Endothelial cell of umbilical vein (primary cell): ENCODE data around the gene CCDC40. TPM values are rescaled to one million over a fixed set of nuclear protein-coding genes. Genes with fewer than 3 reads are reported as not detected.

Experiments used
- BruUV-seq: library from RNA; stranded (reverse); fragments of 400-500 nt; replicated peaks from 2 replicates; lab custom pipeline; 2021; lab: Mats Ljungman, UMichigan
- CTCF ChIA-PET: fragments of 300-600, 350-600 bp; sonication (Branson Sonifier 250); formaldehyde crosslinking; loops from one replicate; lab custom pipeline; 2021; ENCODE audit warnings: antibody characterized with exemption, inconsistent platforms; lab: Charles Lee
- POLR2A ChIA-PET: fragments of 300-600, 350-600 bp; sonication (Branson Sonifier 250); formaldehyde crosslinking; loops from one replicate; lab custom pipeline; 2021; ENCODE audit warnings: antibody characterized with exemption, inconsistent platforms; lab: Charles Lee
- DNase-seq: peaks from one replicate; pipeline ENCODE4 v3.0.0-alpha.2; 2011; ENCODE audit warnings: low read depth, low spot score
- FAIRE-seq: peaks from 2 replicates; lab custom pipeline; 2011; peaks lifted over from hg19 to GRCh38; lab: Jason Lieb, UNC
- H2AFZ ChIP-seq: 2 replicates; pipeline ENCODE4 v1.6.0; 2012; ENCODE audit warnings: low read depth, low read length, control low read depth, inconsistent platforms
- H3K27ac ChIP-seq: 2 replicates; pipeline ENCODE4 v1.5.1; 2011; ENCODE audit warnings: low read depth, mild to moderate bottlenecking, control low read depth, low read length, moderate library complexity; ENCODE audit not compliant: insufficient read depth
- H3K27me3 ChIP-seq, 2 experiments: 2 replicates each; pipeline versions ENCODE4 v1.6.0 to v1.6.1; 2011; ENCODE audit warnings: low read length in 2 of 2, mixed read lengths in 1 of 2; ENCODE audit not compliant: control insufficient read depth in 2 of 2, insufficient read depth in 2 of 2
- H3K36me3 ChIP-seq, 2 experiments: 2 replicates in 1 of 2; 3 replicates in 1 of 2; pipeline ENCODE4 v1.5.1; 2011; ENCODE audit warnings: low read length in 2 of 2, mild to moderate bottlenecking in 1 of 2, moderate library complexity in 1 of 2; ENCODE audit not compliant: control insufficient read depth in 2 of 2, insufficient read depth in 2 of 2; ENCODE audit errors: extremely low read depth in 1 of 2
- H3K4me1 ChIP-seq: 3 replicates; pipeline ENCODE4 v1.5.1; 2011; ENCODE audit warnings: mild to moderate bottlenecking, low read length; ENCODE audit not compliant: control insufficient read depth, insufficient read depth; ENCODE audit errors: extremely low read depth
- H3K4me2 ChIP-seq: 2 replicates; pipeline ENCODE4 v1.6.1; 2011; ENCODE audit warnings: low read length, control low read depth, mixed read lengths; ENCODE audit not compliant: insufficient read depth
- H3K4me3 ChIP-seq, 3 experiments: fragments of 200-600 bp in 1 of 3; sonication (generic), shearing (Covaris generic) in 1 of 3; replicated peaks in 1 of 3; 2 replicates each; pipeline ENCODE4 v1.5.1; 2011 to 2016; ENCODE audit warnings: control low read depth in 3 of 3, low read length in 3 of 3, mild to moderate bottlenecking in 2 of 3, inconsistent platforms in 1 of 3, low read depth in 1 of 3, moderate library complexity in 1 of 3; ENCODE audit not compliant: insufficient read depth in 1 of 3
- H3K79me2 ChIP-seq: 2 replicates; pipeline ENCODE4 v1.6.0; 2012; ENCODE audit warnings: low read length, inconsistent platforms; ENCODE audit not compliant: control insufficient read depth, insufficient read depth
- H3K9ac ChIP-seq: replicated peaks from 2 replicates; pipeline ENCODE3; 2011; ENCODE audit warnings: low read length, control low read depth; ENCODE audit not compliant: insufficient read depth; ENCODE audit errors: extremely low read depth
- H3K9me1 ChIP-seq: replicated peaks from 3 replicates; pipeline ENCODE4 v1.6.0; 2011; ENCODE audit warnings: mild to moderate bottlenecking, low read length; ENCODE audit not compliant: control insufficient read depth, insufficient read depth; ENCODE audit errors: extremely low read depth
- H3K9me3 ChIP-seq: replicated peaks from 2 replicates; pipeline ENCODE4 v1.5.1; 2012; ENCODE audit warnings: low read length, inconsistent platforms; ENCODE audit not compliant: control insufficient read depth, insufficient read depth
- H4K20me1 ChIP-seq: replicated peaks from 2 replicates; pipeline ENCODE3; 2011; ENCODE audit warnings: mild to moderate bottlenecking, low read length; ENCODE audit not compliant: control insufficient read depth, insufficient read depth; ENCODE audit errors: extremely low read depth
- EZH2 ChIP-seq: IDR thresholded peaks from 2 replicates; pipeline ENCODE4 v1.6.1; 2012; ENCODE audit warnings: borderline replicate concordance, low read depth, mild to moderate bottlenecking, moderate library complexity, low read length, inconsistent platforms; ENCODE audit not compliant: severe bottlenecking
- FOS ChIP-seq: IDR thresholded peaks from 2 replicates; pipeline ENCODE4 v1.6.1; 2011; ENCODE audit warnings: mild to moderate bottlenecking, low read length, moderate library complexity, borderline replicate concordance; ENCODE audit not compliant: insufficient read depth
- GATA2 ChIP-seq: IDR thresholded peaks from 2 replicates; pipeline ENCODE4 v1.7.0; 2011; ENCODE audit warnings: low read depth, mild to moderate bottlenecking, moderate library complexity, mixed read lengths, low read length; ENCODE audit not compliant: insufficient read length, insufficient read depth
- JUN ChIP-seq: IDR thresholded peaks from 2 replicates; pipeline ENCODE4 v1.6.1; 2011; ENCODE audit warnings: borderline replicate concordance, low read depth; ENCODE audit not compliant: insufficient read length, insufficient read depth
- MYC ChIP-seq: IDR thresholded peaks from one replicate; pipeline ENCODE4 v1.6.1; 2011; ENCODE audit warnings: mild to moderate bottlenecking, low read depth, low read length
- POLR2A ChIP-seq: IDR thresholded peaks from 2 replicates; pipeline ENCODE4 v1.6.1; 2012; ENCODE audit warnings: low read depth, mild to moderate bottlenecking, control low read depth, low read length
- POLR2AphosphoS5 ChIP-seq: IDR thresholded peaks from 2 replicates; pipeline ENCODE4 v1.6.1; 2012; ENCODE audit warnings: low read depth, mild to moderate bottlenecking, control low read depth, low read length, moderate library complexity; ENCODE audit not compliant: insufficient read depth
- dilution Hi-C: fragments of 300-500 bp; cut with MboI; formaldehyde crosslinking; loops from one replicate; pipeline ENCODE4 v1.15.0; 2019; ENCODE audit warnings: low sequenced_read_pairs; ENCODE audit not compliant: extremely low pct_ligation_motif_present
- intact Hi-C: fragments of 100-400 bp; cut with micrococcal nuclease; formaldehyde crosslinking; loops from one replicate; pipeline ENCODE4 v1.10.0; 2022
- polyA plus RNA-seq, 4 experiments: library from polyadenylated mRNA; depleted of rRNA in 3 of 4; stranded (reverse) in 3 of 4; unstranded in 1 of 4; fragments of >200 nt; gene quantifications; 2 replicates each; pipeline versions ENCODE4 v1.2.1 to v1.2.3, GENCODE V29; 2011 to 2012; ENCODE audit warnings: missing spikeins in 1 of 4
- total RNA-seq: library from RNA; stranded (reverse); gene quantifications from 2 replicates; pipeline ENCODE4 v1.2.3, GENCODE V29; 2021
- TF ChIP-seq, protein P1 (sequence below), 2 donors: IDR thresholded peaks; 1 replicate in 1 of 2; 2 replicates in 1 of 2; pipeline ENCODE4 v1.5.1; 2011; ENCODE audit warnings: low read length in 2 of 2, mild to moderate bottlenecking in 2 of 2, moderate library complexity in 2 of 2, control low read depth in 1 of 2, inconsistent platforms in 1 of 2, low read depth in 1 of 2; ENCODE audit not compliant: insufficient read depth in 1 of 2; ENCODE audit errors: extremely low read depth in 1 of 2
- TF ChIP-seq, protein P2 (sequence below): IDR thresholded peaks from 2 replicates; pipeline ENCODE4 v1.6.1; 2011; ENCODE audit not compliant: insufficient read depth, insufficient read length

CCDC40 gene
- total and polyA plus RNA-seq, 2 donors (not counting 3 experiments of a cell fraction or from before 2014, with no cell fraction given): 1.4 to 5.5 TPM

DNA sequence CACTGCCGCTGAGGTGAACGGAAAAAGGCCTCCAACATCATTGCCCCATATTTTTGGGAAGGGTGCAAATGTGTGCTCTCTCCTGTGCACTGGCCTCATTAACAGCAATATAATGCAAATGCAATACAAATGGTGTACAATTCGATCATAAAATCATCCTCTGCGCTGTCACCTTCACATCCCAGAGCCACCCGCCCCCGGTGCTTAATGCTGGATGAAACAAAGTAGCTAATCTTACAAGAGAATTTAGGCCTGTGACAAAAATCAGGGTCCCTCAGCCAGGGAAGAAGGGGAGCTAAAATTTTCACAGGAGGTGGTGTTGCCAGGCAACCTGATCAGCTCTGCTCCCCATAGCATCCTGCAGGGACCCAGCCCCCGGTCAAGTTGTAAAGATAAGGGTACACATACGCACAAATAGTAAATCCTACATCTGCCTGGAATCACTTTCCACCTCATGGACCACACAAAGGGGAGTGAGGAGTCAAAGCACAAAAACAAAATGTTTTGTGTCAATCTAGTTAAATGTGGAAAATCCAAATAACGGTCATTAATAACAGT, 3.7 kb upstream of the CCDC40 start:
- no TSS peak for BruUV-seq
- H3K9me3 ChIP-seq: no peaks in the 10 kb centered on the region
- ChIA-PET CTCF (interaction anchor here (1.0 to 3.3 kb wide), 3 partner anchors 16 to 69 kb away, joined by 3 to 20 read pairs (median 6); partner anchors contain the start of gene GAA), POLR2A (no interaction called here)
- FAIRE-seq: no peak
- no peaks in the 10 kb centered on the region for H3K27me3 ChIP-seq
- DNase-seq: no peak
- H3K27ac ChIP-seq: no peak overlapping the region
- no peaks in the 10 kb centered on the region for H3K36me3 ChIP-seq
- H3K4me1 ChIP-seq: peaks cover 17% of the 10 kb centered on the region
- dilution Hi-C loops (no loop called here), intact Hi-C loops (no loop called here)
- TF ChIP-seq EZH2 (no peak), GATA2 (no peak), POLR2AphosphoS5 (no peak), POLR2A (no peak), JUN (no peak), FOS (no peak), MYC (no peak)
- TF ChIP-seq, protein P1, sequence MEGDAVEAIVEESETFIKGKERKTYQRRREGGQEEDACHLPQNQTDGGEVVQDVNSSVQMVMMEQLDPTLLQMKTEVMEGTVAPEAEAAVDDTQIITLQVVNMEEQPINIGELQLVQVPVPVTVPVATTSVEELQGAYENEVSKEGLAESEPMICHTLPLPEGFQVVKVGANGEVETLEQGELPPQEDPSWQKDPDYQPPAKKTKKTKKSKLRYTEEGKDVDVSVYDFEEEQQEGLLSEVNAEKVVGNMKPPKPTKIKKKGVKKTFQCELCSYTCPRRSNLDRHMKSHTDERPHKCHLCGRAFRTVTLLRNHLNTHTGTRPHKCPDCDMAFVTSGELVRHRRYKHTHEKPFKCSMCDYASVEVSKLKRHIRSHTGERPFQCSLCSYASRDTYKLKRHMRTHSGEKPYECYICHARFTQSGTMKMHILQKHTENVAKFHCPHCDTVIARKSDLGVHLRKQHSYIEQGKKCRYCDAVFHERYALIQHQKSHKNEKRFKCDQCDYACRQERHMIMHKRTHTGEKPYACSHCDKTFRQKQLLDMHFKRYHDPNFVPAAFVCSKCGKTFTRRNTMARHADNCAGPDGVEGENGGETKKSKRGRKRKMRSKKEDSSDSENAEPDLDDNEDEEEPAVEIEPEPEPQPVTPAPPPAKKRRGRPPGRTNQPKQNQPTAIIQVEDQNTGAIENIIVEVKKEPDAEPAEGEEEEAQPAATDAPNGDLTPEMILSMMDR (IDR thresholded peaks at IDR 0.05; ENCODE audit: extremely low read depth in 1 of 2, insufficient read depth in 1 of 2, low read depth in 1 of 2, low read length in 2 of 2): no peak
- TF ChIP-seq, protein P2, sequence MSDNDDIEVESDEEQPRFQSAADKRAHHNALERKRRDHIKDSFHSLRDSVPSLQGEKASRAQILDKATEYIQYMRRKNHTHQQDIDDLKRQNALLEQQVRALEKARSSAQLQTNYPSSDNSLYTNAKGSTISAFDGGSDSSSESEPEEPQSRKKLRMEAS: no peak
- no peak overlapping the region for H3K4me2 ChIP-seq
- H3K9me1 ChIP-seq: no peaks in the 10 kb centered on the region
- H4K20me1 ChIP-seq: no peaks in the 10 kb centered on the region
- H3K4me3 ChIP-seq: no peak overlapping the region
- H3K79me2 ChIP-seq: peaks cover 42% of the 10 kb centered on the region
- H2AFZ ChIP-seq: no peak overlapping the region
- H3K9ac ChIP-seq: no peak overlapping the region
